Measurements from ENCODE around the gene MYO1D.

MYO1D gene

GRCh38 chr17:32575852-32576251, 301.1 kb downstream of the MYO1D start:
- H3K4me2 ChIP-seq (ENCODE audit: low read length) = no peak overlapping the region
- no peaks in the 10 kb centered on the region for H3K79me2 ChIP-seq (ENCODE audit: low read length)
- H3K4me3 ChIP-seq (ENCODE audit: low read length) = no peak overlapping the region
- TF ChIP-seq EZH2phosphoT487 (IDR thresholded peaks at IDR 0.05; ENCODE audit: low read depth) (no peak), CTCF (IDR thresholded peaks at IDR 0.05; ENCODE audit: low read depth, low read length) (no peak)
- H3K27ac ChIP-seq (ENCODE audit: low read length) = no peak overlapping the region
- H2AFZ ChIP-seq (ENCODE audit: low read depth, low read length) = no peak overlapping the region
- H3K9me3 ChIP-seq (ENCODE audit: insufficient read depth, low read length) = no peaks in the 10 kb centered on the region
- no peaks in the 10 kb centered on the region for H3K4me1 ChIP-seq (ENCODE audit: low read length)
- no peaks in the 10 kb centered on the region for H3K36me3 ChIP-seq (replicated peaks; ENCODE audit: low read depth, low read length)
- H3K27me3 ChIP-seq (ENCODE audit: low read depth, low read length) = no peaks in the 10 kb centered on the region
- no peak overlapping the region for H3K9ac ChIP-seq (ENCODE audit: low read length)
- no peaks in the 10 kb centered on the region for H4K20me1 ChIP-seq (ENCODE audit: insufficient read depth, low read length)

GRCh38 chr17:32570081-32570396, 306.9 kb downstream of the MYO1D start:
- Histone ChIP-seq H3K9ac (ENCODE audit: low read length) (no peak overlapping the region), H3K4me2 (ENCODE audit: low read length) (no peak overlapping the region)

GRCh38 chr17:32569171-32570080, 307.5 kb downstream of the MYO1D start:
- H3K4me3 ChIP-seq (ENCODE audit: low read length) = no peak overlapping the region
- no peaks in the 10 kb centered on the region; the same call in 1 of the 2 replicates for H4K20me1 ChIP-seq (ENCODE audit: insufficient read depth, low read length)
- H3K9ac ChIP-seq (ENCODE audit: low read length) = no peak overlapping the region
- no peak overlapping the region for H3K4me2 ChIP-seq (ENCODE audit: low read length)
- no peak overlapping the region for H3K27ac ChIP-seq (ENCODE audit: low read length)
- H3K36me3 ChIP-seq (replicated peaks; ENCODE audit: low read depth, low read length) = peaks cover 5% of the 10 kb centered on the region
- no peak overlapping the region for H2AFZ ChIP-seq (ENCODE audit: low read depth, low read length)
- TF ChIP-seq CTCF (IDR thresholded peaks at IDR 0.05; ENCODE audit: low read depth, low read length) (no peak), EZH2phosphoT487 (IDR thresholded peaks at IDR 0.05; ENCODE audit: low read depth) (no peak)
- H3K9me3 ChIP-seq (ENCODE audit: insufficient read depth, low read length) = no peaks in the 10 kb centered on the region
- peaks cover 5% of the 10 kb centered on the region for H3K4me1 ChIP-seq (ENCODE audit: low read length)
- H3K79me2 ChIP-seq (ENCODE audit: low read length) = no peaks in the 10 kb centered on the region
- H3K27me3 ChIP-seq (ENCODE audit: low read depth, low read length) = no peaks in the 10 kb centered on the region

More at GRCh38 chr17:32570081-32570396, 306.9 kb downstream of the MYO1D start:
- Histone ChIP-seq H3K27ac (ENCODE audit: low read length) (no peak overlapping the region), H3K27me3 (ENCODE audit: low read depth, low read length) (no peaks in the 10 kb centered on the region), H2AFZ (ENCODE audit: low read depth, low read length) (no peak overlapping the region), H3K4me3 (ENCODE audit: low read length) (no peak overlapping the region), H4K20me1 (ENCODE audit: insufficient read depth, low read length) (no peaks in the 10 kb centered on the region; the same call in 1 of the 2 replicates), H3K4me1 (ENCODE audit: low read length) (peaks cover 3% of the 10 kb centered on the region; the same call in 1 of the 2 replicates), H3K79me2 (ENCODE audit: low read length) (no peaks in the 10 kb centered on the region), H3K36me3 (replicated peaks; ENCODE audit: low read depth, low read length) (peaks cover 5% of the 10 kb centered on the region), H3K9me3 (ENCODE audit: insufficient read depth, low read length) (no peaks in the 10 kb centered on the region)
- TF ChIP-seq CTCF (IDR thresholded peaks at IDR 0.05; ENCODE audit: low read depth, low read length) = no peak
- TF ChIP-seq EZH2phosphoT487 (IDR thresholded peaks at IDR 0.05; ENCODE audit: low read depth) = no peak

- Histone ChIP-seq H3K79me2 (ENCODE audit: low read length) (no peaks in the 10 kb centered on the region), H3K9me3 (ENCODE audit: insufficient read depth, low read length) (no peaks in the 10 kb centered on the region), H3K36me3 (replicated peaks; ENCODE audit: low read depth, low read length) (peaks cover 5% of the 10 kb centered on the region), H3K4me2 (ENCODE audit: low read length) (no peak overlapping the region), H4K20me1 (ENCODE audit: insufficient read depth, low read length) (no peaks in the 10 kb centered on the region; the same call in 1 of the 2 replicates), H3K27me3 (ENCODE audit: low read depth, low read length) (no peaks in the 10 kb centered on the region), H3K27ac (ENCODE audit: low read length) (no peak overlapping the region), H3K4me1 (ENCODE audit: low read length) (peaks cover 10% of the 10 kb centered on the region), H3K9ac (ENCODE audit: low read length) (no peak overlapping the region), H3K4me3 (ENCODE audit: low read length) (no peak overlapping the region), H2AFZ (ENCODE audit: low read depth, low read length) (no peak overlapping the region)
- TF ChIP-seq CTCF (IDR thresholded peaks at IDR 0.05; ENCODE audit: low read depth, low read length) = no peak
- TF ChIP-seq EZH2phosphoT487 (IDR thresholded peaks at IDR 0.05; ENCODE audit: low read depth) = no peak
Measured at GRCh38 chr17:32568705-32569104, 308.2 kb downstream of the MYO1D start.

Measured in OCI-LY3 (cell line).